ENCODE data around the gene ATP2B1.
A peak's percentile ranks its signal among the peaks of the same experiment; 100 is the strongest.

The ATP2B1 gene

DNA sequence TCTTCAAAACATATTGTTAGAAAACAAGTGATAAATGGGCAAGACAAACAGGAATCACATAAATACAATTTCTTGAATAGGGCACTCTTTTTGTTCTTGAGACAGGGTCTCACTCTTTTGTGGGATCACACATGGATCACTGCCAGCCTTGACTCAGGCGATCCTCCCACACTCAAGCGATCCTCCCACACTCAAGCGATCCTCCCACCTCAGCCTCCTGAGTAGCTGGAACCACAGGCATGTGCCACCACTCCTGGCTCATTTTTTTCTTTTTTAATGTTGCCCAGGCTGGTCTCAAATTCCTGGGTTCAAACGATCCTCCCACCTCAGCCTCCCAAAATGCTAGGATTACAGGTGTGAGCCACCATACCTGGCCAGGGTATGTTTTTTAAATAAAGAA, 57.4 kb downstream of the ATP2B1 start:
- no peak for DNase-seq

GRCh38 chr12:89650239-89650638, 58.4 kb downstream of the ATP2B1 start:
- no peak for DNase-seq

DNA sequence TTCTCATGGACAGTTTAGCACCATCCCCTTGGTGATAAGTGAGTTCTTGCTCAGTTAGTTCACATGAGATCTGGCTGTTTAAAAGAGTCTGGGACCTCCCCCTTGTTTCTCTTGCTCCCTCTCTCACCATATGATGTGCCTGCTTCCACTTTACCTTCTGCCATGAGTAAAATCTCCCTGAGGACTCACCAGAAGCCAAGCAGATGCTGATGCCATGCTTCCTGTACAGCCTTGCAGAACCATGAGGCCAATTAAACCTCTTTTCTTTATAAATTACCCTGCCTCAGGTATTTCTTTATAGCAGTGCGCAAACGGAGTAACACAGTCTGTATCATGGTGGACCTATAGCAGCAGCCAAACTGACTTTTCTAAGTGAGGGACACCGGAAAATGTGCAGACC, 58.8 kb downstream of the ATP2B1 start:
- no peak for DNase-seq

DNA sequence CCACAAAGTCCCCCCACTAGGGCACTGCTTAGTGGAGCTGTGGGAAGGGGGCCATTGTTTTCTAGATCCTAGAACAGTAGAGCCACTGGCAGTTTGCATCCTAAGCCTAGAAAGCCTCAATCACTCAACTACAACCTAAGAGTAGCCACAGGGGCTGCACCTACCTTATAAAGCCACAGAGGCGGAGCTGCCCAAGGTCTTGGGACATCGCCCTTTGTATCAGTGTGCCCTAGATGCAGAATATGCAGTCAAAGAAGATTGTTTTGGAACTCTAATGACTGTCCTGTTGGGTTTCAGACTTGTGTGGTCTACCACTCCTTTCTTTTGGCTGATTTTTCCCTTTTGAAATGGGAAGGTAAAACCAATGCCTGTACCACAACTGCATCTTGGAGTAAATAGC, 59.5 kb downstream of the ATP2B1 start:
- no peak for DNase-seq

GRCh38 chr12:89648211-89648930, 60.3 kb downstream of the ATP2B1 start:
- DNase-seq, result peak; percentile 53

GRCh38 chr12:89645434-89645833, 63.2 kb downstream of the ATP2B1 start:
- no peak for DNase-seq

GRCh38 chr12:89642959-89643358, 65.7 kb downstream of the ATP2B1 start:
- no peak for DNase-seq

- DNase-seq, result peak; percentile 14
Measured at GRCh38 chr12:89636776-89637160, 71.9 kb downstream of the ATP2B1 start.

DNA sequence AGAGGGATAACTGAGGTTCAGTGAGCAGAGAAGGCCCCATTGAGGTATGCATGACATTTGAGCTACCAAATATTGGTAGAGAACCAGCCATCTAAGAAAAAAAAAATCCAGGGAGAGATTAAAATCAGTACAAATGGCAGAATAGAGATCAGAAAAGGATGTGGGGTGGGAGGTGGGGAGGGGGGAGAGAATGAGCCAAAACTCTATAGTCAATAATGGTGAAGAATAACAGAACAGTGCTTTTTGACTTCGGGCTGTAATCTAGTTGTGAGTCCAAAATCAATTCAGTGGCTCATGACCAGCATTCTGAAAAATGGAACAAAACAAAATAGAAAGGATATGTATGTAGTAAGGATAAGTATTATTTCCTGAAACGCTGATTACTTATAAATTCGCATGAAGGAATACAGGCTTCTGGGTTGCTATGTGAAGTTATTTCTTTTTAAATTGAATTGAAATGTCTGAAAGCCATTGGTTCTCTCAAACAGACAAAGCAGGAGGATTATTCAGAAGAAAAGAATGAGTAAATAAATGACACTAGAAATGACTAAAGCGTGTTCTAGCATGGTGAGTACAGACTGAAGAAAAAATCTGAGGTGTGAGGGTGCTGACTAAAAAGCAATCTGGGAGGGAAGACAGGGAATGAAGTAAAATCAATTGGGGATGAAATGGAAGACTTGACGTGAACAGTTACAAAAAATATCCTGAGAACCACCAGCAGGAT, 72.4 kb downstream of the ATP2B1 start:
- DNase-seq, result peak; percentile 58

DNA sequence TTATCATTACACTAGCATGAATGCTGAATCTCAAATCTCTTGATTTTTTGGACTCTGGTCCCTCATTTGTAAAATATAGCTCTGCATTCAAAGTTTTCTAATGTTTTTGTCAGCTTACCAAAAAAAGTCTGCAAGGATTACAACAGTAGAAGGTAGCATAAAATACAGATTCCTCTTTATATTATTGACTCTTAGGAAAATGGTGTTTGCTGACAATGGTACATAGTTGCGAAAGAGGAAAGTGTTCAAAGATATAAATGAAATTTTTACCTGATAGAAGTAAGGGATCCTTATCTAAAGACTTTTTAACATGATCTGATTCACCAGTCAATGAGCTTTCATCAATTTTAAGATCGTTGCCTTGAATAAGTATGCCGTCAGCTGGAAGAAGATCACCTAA, 74.1 kb downstream of the ATP2B1 start:
- DNase-seq, result no peak

DNA sequence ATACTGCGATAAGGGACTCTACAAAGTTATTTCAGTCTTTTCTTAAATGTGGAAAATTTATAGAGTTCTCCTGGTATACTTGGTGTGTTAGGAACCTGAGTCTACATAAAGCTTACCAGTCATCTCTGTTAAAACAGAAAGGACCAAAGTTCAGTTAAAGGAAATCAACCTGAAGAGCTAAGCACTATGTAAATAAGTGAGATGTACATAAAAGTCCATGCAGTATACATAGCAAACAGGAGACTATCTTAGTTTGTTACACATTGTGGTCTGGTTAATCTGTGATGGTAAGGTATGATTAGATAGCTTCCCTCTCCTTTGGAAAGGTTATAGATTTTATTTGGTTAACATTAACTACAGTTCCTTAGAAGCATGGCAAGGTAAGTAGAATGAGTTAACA, 75.9 kb downstream of the ATP2B1 start:
- no peak for DNase-seq

DNA sequence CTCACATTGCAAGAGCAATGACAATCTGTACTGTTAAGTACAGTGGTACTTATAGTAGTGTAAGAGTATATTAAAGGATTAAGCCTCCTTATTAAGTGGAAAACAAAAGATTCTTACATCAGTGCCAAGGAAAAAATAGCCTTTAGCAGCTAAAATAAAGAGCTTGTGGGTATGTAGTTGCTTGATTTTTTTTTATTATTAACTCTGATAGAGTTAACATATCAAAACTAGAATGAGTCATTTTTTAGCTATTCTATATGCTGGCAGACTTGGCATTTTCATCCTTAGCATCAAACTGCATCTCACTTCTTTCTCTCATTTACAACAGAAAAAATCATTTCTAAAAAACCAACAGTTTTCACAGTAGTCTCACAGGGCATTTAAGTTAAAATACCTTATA, 86.5 kb downstream of the ATP2B1 start:
- DNase-seq, result peak; percentile 8

DNA sequence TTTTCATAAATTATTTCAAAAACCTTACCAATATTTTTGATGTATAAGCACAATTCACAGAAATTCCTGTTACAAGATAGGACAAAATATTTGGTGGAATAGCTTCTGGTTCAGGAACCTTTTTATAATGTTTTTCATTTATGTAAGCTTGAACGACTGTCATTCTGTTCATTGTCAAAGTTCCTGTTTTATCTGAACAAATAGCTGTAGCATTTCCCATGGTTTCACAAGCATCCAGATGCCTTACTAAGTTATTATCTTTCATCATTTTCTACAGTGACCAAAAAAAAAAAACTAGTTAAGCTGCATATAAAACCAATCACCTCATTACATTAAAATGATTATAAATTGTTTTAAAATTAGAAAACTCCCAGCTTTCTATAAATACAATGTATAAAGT, 87.1 kb downstream of the ATP2B1 start:
- no peak for DNase-seq

DNA sequence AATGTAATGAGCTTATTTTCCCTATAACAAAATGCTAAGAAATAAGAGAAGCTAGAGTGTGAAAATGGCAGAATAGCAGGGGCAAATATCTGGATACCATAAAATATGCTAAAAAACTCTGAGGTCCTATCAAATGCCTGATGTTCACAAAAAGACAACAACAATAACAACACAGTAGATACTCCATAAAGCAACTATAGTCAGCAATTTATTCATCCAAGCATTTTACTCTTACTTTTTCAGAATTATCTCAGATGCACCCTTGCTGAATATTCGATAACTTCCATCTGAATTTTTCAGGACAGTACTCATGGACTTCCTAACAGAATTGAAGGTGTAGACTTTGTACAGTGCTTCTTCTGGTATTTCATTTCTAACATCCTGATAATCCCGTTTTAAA, 88.9 kb downstream of the ATP2B1 start:
- DNase-seq, result no peak

- no peak for DNase-seq
Measured at GRCh38 chr12:89618113-89618862, 90.3 kb downstream of the ATP2B1 start.

- DNase-seq, result no peak
Measured at GRCh38 chr12:89610366-89610765, 98.3 kb downstream of the ATP2B1 start.

GRCh38 chr12:89603678-89604077, 105.0 kb downstream of the ATP2B1 start:
- DNase-seq, result no peak

- no peak for DNase-seq
Measured at GRCh38 chr12:89597770-89598169, 110.9 kb downstream of the ATP2B1 start.

- DNase-seq, result no peak
Measured at GRCh38 chr12:89597210-89597609, 111.4 kb downstream of the ATP2B1 start.

- no peak for DNase-seq
Measured at GRCh38 chr12:89593873-89594272, 114.8 kb downstream of the ATP2B1 start.

GRCh38 chr12:89593233-89593632, 115.4 kb downstream of the ATP2B1 start:
- no peak for DNase-seq

DNA sequence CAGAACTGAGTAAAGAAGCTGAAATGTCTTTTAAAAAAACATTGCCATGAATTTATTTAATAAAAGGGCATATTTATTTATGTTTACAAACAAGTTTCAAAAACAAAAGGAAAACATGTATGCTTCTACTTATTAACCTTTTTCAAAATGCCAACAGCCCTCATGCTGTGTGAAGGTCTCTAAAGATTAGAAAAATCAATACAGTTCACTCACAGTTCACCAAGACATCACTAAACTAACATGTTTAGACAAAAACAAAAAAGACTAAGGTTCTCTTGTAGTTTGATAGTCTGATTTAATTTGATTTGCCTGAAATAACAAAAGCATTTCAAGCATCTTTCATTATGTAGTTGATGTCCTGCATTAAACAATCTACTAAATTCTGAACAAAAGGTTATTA, 118.9 kb downstream of the ATP2B1 start:
- DNase-seq, result no peak

GRCh38 chr12:89578499-89578898, 130.1 kb downstream of the ATP2B1 start:
- DNase-seq, result no peak
